Choroid plexus epithelial cell (primary cell): ENCODE results near the gene ERRFI1.
A peak's percentile ranks its signal among the peaks of the same experiment; 100 is the strongest.

Source experiments
- DNase-seq: peaks from one replicate; pipeline ENCODE4 v3.0.0-alpha.2; 2010; ENCODE audit warnings: low read depth
- H3K4me3 ChIP-seq: 2 replicates; pipeline ENCODE4 v1.5.1; 2011; ENCODE audit warnings: low read depth, mild to moderate bottlenecking, control low read depth, low read length, moderate library complexity
- CTCF ChIP-seq: conservative IDR thresholded peaks from 2 replicates; pipeline ENCODE4 v1.5.1; 2011; ENCODE audit warnings: low read depth, mild to moderate bottlenecking, control low read depth, inconsistent platforms, low read length, moderate library complexity

The ERRFI1 gene

GRCh38 chr1:8010080-8010664 is 15.9 kb downstream of the ERRFI1 start:
- peak; percentile 53 for DNase-seq
- no peak for TF ChIP-seq CTCF

DNA sequence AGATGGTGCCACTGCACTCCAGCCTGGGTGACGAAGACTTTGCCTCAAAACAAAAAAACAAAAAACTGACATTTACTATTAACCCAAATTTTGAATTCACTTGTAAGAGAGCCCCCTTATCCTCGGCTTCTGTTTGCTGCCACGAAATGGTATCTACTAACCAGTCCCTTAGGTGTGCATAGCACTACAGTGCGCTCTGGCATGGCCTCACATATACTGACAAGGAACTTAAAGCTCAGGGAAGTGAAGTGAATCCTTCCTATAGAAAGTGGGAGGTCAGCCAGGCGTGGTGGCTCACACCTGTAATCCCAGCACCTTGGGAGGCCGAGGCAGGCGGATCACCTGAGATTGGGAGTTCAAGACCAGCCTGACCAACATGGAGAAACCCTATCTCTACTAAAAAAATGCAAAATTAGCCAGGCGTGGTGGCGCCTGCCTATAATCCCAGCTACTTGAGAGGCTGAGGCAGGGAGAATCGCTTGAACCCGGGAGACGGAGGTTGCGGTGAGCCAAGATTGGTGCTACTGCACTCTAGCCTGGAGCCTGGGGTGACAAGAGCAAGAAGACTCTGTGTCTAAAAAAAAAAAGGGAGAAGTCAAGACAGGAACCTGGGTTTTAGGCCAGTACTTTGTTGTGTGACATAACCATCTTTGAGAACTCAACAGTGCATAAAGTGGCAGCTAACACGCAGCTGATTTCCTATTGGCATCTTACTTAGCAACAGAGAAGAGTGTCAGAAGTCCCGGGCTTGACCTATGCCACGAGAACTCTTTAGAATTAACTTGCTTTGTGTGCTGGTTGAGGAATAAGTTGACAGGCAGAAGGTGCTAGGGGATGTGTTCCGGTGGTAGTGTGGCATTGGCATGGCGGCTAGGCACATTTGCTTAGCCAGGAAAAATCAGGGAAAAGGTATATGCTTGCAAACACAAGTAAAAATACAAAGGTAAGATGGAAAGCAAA is 16.8 kb downstream of the ERRFI1 start:
- H3K4me3 ChIP-seq = no peak overlapping the region
- TF ChIP-seq CTCF = no peak
- DNase-seq = peak; percentile 49

More at GRCh38 chr1:8010080-8010664, 15.9 kb downstream of the ERRFI1 start:
- no peak overlapping the region for H3K4me3 ChIP-seq

- DNase-seq = peak; percentile 50
- H3K4me3 ChIP-seq = no peak overlapping the region
- no peak for TF ChIP-seq CTCF
Observed at GRCh38 chr1:8006037-8006963, 19.8 kb downstream of the ERRFI1 start.

GRCh38 chr1:8004803-8005573 is 21.1 kb downstream of the ERRFI1 start:
- H3K4me3 ChIP-seq = no peak overlapping the region
- peak; percentile 99 for DNase-seq
- TF ChIP-seq CTCF = no peak

DNA sequence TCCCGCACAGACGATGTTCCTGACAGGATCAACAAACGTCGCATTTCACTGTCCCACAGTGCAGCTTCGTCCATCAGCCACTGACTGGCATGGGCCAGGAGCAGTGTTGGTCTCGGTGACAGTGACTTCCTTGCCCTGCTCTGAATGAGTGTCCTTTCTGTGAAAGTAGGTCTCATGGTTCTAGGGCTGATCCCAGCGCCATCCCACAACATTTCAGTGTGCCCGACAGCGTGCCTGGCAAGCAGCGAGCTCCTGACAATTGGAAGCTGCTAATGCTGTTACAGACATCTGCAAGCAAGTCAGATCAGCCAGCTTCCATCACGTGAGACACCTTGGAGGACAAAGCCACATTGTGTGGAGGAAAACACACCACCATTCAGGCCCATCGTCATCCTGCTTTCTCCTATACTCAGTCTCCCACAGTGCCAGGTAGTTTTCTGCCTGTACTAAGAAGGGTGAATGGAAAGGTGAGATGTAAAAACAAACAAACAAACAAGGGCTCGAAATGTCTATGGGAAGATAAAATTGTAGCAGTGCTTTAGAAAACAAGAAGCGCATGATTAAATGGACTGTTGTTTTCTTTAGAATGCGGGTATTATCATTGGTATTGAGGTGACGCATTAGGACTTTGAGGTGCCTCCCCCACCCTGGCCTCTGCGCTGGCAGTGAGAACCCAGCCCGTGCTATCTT is 21.9 kb downstream of the ERRFI1 start:
- peak; percentile 59 for DNase-seq
- H3K4me3 ChIP-seq = no peak overlapping the region
- TF ChIP-seq CTCF = no peak
